Neuron (in vitro differentiated cells): ENCODE measurements around the gene SLC35A2.
"Not testable (repeated sequence)": the region's sequence is repeated elsewhere in the genome, so short reads cannot be mapped to it uniquely, and the experiment has no call there.

Source experiments
- H2AFZ ChIP-seq: one replicate; pipeline ENCODE4 v1.6.1; 2013; ENCODE audit warnings: low read depth, mild to moderate bottlenecking, inconsistent platforms, low read length, moderate library complexity
- H3K27me3 ChIP-seq: one replicate; pipeline ENCODE4 v1.6.1; 2013; ENCODE audit warnings: low read length; ENCODE audit not compliant: insufficient read depth
- H3K36me3 ChIP-seq: one replicate; pipeline ENCODE4 v1.6.1; 2013; ENCODE audit warnings: low read length; ENCODE audit not compliant: insufficient read depth
- H3K4me1 ChIP-seq: one replicate; pipeline ENCODE4 v1.6.1; 2013; ENCODE audit warnings: low read length; ENCODE audit not compliant: insufficient read depth
- H3K4me3 ChIP-seq: 2 replicates; pipeline ENCODE4 v1.5.1; 2013; ENCODE audit warnings: mild to moderate bottlenecking, low read length, moderate library complexity
- H3K9me3 ChIP-seq: one replicate; pipeline ENCODE4 v1.6.1; 2013; ENCODE audit warnings: low read length

Gene SLC35A2

DNA sequence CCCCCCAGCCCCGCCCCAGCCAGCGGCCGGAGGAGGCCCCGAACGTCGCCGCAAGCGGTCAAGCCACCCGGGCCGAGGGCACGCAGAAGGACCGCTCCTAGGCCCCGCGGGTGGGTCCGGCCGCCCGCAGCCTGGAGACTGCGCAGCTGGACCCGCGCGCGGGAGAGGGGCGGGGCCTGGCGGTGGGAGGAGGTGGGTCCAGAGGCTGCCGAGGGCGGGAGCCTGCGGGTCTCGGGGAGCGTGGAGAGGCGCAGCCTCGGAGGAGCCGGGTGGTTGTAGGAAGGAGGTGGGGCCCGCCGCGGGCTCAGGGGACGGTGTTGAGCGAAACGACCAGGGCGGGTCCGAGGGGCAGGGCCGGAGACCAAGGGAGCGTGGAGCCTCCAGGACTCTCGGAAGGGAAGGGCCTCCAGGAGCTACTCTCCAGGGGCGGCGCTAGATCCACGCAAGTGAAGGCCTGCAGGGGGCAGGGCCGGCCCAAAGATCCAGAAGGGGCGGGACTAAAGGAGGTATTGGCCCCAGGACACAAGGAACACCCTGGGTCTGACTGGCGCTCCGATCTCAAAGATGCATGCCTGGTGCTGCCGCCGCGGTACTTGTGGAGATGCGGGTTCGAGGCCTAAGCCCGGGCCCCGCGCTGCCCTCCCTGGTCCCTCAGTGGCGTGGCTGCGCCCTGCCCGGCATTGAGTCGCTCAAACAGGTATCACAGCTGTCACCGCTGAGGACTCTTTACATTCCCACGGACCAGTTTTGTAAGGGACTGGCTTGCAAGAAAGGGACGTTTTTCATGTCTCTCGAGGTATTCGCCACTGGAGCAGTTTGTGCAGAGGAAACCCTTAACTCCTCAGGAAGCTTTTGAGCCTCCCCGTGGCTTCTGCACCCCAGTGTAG is 19.8 kb downstream of the SLC35A2 start:
- no peaks in the 10 kb centered on the region for H3K9me3 ChIP-seq
- no peak overlapping the region for H3K4me3 ChIP-seq
- peaks cover 12% of the 10 kb centered on the region for H3K36me3 ChIP-seq
- H2AFZ ChIP-seq = no peak overlapping the region
- H3K27me3 ChIP-seq = no peaks in the 10 kb centered on the region
- H3K4me1 ChIP-seq = peaks cover 4% of the 10 kb centered on the region

DNA sequence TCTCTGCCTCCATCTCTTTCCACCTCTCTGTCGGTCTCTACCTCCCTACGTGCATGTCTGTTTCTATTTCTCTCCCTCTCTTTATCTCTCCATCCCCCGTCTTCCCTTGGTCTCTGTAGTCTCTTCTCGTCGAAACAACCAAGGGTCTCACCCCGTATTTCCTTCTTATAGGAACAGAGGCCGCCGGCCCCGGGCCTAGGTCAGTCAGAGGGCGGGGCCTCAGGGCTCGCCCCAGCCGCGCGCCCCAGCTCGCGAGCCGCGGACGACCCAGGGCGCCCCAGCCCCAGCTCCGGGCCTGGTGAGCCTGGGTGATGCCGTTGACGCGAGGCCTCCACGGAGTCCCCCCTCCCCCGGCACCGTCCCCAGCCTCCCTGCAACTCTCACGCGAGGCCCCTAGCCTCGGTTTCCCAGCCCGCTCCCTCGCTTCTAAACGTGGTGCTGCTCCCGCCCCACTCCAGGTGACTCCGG is 20.5 kb downstream of the SLC35A2 start:
- Histone ChIP-seq H3K9me3 (no peaks in the 10 kb centered on the region), H3K27me3 (no peaks in the 10 kb centered on the region), H3K36me3 (peaks cover 12% of the 10 kb centered on the region), H3K4me3 (no peak overlapping the region), H3K4me1 (no peaks in the 10 kb centered on the region), H2AFZ (no peak overlapping the region)

DNA sequence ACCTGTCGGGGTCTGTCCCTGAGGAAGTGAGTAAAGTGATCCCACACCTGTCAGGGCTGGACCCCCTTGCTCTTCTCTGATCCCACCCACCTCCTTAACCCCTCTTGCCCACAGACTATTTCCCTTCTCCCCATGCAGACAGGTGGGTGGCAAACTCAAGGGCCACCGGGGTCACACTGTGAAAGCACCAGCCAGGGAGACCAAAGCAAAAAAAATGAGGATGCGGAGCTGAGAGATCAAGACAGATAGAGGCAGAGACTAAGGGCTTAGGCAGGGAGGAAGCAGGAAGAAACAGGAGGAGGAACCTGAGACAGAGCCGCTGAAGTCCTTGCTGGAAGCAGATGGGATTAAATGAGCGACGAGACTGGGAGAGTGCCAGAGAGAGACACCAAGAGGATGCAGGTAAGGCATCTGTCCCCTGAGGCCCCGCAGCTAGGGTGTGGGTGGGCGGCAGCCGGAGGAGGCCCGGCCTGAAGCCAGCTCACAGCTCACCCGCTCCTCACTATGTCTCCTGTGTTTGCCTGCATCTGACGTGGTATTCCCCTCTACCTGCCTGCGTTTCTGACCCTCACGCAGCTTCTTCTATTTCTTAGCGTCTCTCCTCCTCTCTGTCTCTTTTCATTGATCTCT is 21.0 kb downstream of the SLC35A2 start:
- H3K9me3 ChIP-seq = no peaks in the 10 kb centered on the region
- H2AFZ ChIP-seq = no peak overlapping the region
- peaks cover 12% of the 10 kb centered on the region for H3K36me3 ChIP-seq
- H3K27me3 ChIP-seq = no peaks in the 10 kb centered on the region
- H3K4me3 ChIP-seq = no peak overlapping the region
- no peaks in the 10 kb centered on the region for H3K4me1 ChIP-seq

DNA sequence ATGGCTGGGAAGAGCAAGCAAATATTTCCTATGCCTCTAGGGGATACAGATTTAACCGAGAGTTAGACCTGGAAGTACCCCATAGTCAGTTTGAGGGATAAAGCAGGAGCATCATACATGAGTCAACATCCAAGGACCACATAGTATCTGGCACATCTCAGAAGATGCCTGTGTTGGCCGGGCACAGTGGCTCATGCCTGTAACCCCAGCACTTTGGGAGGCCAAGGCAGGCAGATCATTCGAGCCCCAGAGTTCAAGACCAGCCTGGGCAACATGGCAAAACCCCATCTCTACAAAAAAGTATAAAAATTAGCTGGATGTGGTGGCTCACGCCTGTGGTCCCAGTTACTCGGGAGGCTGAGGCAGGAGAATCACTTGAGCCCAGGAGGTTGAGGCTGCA is 24.9 kb downstream of the SLC35A2 start:
- H3K27me3 ChIP-seq, H3K9me3 ChIP-seq, H3K36me3 ChIP-seq, H3K4me3 ChIP-seq, H2AFZ ChIP-seq, H3K4me1 ChIP-seq: not testable (repeated sequence)

DNA sequence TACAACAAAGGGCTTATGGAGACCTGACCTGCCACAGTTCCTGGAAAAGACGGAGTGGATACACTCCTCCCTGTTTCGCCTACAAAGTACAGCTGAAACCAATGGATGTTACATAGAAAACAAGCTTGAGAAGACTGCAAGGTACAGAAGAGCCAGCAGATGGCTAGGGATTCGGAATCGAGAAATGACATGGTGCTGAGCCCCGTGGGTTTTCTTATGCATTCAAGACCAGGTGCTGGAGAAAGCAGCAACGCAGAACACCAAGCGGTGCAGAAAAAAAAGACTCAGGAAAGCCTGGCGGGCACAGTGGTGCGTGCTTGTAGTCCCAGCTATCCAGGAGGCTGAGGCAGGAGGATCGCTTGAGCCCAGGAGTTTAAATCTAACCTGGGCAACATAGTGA is 27.7 kb downstream of the SLC35A2 start:
- Histone ChIP-seq H3K27me3 (no peaks in the 10 kb centered on the region), H3K9me3 (no peaks in the 10 kb centered on the region), H3K36me3 (no peaks in the 10 kb centered on the region), H2AFZ (no peak overlapping the region), H3K4me3 (no peak overlapping the region), H3K4me1 (no peaks in the 10 kb centered on the region)

DNA sequence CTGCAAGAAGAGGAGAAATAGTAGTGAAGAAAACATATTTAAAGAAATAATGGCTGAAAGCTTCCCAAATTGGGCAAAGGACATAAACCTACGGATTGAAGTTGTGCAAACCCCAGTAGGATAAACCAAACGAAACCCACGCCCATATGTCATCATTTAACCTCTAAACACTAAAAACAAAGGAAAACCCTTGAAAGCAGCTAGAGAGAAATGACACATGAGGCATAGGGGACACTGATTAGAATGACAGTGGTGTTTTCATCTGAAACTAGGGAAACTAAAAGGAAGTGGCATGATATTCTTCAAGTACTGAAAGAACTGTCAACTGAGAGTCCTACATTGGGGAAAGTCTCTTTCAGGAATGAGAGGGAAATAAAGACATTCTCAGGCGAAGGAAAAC is 34.5 kb downstream of the SLC35A2 start:
- not testable (repeated sequence) for H3K36me3 ChIP-seq, H3K27me3 ChIP-seq, H3K9me3 ChIP-seq, H3K4me3 ChIP-seq, H2AFZ ChIP-seq, H3K4me1 ChIP-seq

DNA sequence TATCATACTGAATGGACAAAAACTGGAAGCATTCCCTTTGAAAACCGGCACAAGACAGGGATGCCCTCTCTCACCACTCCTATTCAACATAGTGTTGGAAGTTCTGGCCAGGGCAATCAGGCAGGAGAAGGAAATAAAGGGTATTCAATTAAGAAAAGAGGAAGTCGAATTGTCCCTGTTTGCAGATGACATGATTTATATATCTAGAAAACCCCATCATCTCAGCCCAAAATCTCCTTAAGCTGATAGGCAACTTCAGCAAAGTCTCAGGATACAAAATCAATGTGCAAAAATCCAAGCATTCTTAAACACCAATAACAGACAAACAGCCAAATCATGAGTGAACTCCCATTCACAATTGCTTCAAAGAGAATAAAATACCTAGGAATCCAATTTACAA is 39.4 kb downstream of the SLC35A2 start:
- not testable (repeated sequence) for H3K4me1 ChIP-seq, H3K36me3 ChIP-seq, H3K9me3 ChIP-seq, H3K27me3 ChIP-seq, H2AFZ ChIP-seq, H3K4me3 ChIP-seq

DNA sequence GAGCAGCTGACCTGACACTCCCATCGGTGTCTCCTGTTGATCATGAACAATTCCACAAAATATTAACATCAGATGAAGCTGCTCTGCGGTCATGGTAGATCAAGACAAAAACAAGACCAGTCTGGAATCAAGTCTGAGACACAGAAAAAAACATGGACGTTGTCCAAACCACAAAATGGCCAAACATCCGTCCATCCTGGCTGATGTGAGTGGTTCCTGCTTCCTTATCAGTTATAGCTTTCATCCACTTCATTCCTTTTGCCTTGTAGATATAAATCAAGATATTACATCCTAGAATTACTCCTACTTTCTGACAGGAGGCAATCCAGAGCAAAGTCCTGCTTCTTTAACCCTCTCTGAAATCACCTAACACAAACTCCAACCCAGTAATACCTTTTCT is 47.2 kb downstream of the SLC35A2 start:
- Histone ChIP-seq H3K4me3 (no peak overlapping the region), H3K9me3 (no peaks in the 10 kb centered on the region), H3K4me1 (no peaks in the 10 kb centered on the region), H3K27me3 (no peaks in the 10 kb centered on the region), H3K36me3 (no peaks in the 10 kb centered on the region), H2AFZ (no peak overlapping the region)

DNA sequence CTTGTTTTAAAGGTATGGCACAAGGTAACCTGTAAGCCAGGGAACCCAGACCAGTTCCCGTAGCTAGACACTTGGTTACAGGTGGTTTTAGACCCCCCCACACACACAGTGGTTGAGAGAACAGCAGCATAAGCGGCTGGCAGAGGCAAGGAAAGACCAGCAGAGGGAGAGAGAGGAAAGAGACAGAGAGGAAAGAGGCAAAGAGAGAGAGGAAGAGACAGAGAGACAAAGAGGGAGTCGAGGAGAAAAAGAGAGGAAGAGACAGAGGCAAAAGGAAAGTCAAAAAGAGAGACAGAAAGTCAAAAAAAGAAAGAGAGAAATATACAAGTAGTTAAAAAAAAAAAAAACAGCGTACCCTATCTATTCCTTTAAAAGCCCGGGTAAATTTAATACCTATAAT is 56.5 kb downstream of the SLC35A2 start:
- Histone ChIP-seq H3K4me3 (no peak overlapping the region), H2AFZ (no peak overlapping the region), H3K9me3 (no peaks in the 10 kb centered on the region), H3K36me3 (no peaks in the 10 kb centered on the region), H3K27me3 (no peaks in the 10 kb centered on the region), H3K4me1 (no peaks in the 10 kb centered on the region)

DNA sequence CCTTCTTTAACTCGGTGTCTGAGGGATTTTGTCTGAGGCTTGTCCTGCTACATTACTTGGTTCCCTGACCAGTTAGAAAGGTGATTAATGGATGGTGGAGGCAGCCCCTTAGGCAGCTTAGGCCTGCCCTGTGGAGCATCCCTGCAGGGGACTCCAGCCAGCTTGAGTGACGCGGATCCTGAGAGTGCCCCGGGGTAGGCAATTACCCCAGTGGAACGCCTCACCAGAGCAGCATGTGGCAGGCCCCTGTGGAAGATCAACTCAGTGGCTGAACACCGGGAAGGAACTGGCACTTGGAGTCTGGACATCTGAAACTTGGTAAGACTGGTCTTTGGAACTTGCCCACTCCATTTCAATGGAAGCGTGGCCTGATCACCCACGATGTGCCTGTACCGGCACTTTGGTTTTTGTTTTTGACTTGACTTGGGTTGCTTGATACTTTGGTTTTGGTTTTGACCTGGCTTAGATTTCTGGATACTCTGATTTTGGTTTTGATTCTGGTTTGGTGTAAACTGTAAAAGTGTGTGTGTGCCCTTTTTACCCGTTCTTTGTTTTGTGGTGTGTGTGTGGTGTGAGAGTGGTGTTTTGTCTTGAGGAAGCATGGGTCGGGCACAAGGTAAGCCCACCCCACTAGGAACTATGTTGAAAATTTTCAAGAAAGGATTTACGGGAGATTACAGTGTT is 57.2 kb downstream of the SLC35A2 start:
- H3K9me3 ChIP-seq, H3K27me3 ChIP-seq, H3K36me3 ChIP-seq, H3K4me1 ChIP-seq, H2AFZ ChIP-seq, H3K4me3 ChIP-seq: not testable (repeated sequence)

DNA sequence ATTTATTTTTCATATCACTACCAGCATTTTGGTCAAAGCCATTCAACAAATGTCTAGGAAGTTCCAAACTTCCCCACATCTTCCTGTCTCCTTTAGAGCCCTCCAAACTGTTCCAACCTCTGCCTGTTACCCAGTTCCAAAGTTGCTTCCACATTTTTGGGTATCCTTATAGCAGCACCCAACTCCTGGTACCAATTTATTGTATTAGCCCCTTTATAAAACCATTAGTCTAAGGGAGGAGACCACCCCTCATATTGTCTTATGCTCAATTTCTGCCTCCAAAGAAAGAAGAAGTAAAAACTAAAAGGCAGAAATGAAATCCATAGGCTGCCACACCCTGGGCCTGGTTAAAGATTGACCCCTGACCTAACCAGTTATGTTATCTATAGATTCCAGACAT is 58.0 kb downstream of the SLC35A2 start:
- H2AFZ ChIP-seq, H3K36me3 ChIP-seq, H3K27me3 ChIP-seq, H3K4me3 ChIP-seq, H3K4me1 ChIP-seq, H3K9me3 ChIP-seq: not testable (repeated sequence)
